Measurements from ENCODE around the gene ZNF385D. TPM values are rescaled to one million over a fixed set of nuclear protein-coding genes. Genes with fewer than 3 reads are reported as not detected.

ZNF385D gene
- total RNA-seq, 1 experiment from 2014 or later, result 9.6 TPM

DNA sequence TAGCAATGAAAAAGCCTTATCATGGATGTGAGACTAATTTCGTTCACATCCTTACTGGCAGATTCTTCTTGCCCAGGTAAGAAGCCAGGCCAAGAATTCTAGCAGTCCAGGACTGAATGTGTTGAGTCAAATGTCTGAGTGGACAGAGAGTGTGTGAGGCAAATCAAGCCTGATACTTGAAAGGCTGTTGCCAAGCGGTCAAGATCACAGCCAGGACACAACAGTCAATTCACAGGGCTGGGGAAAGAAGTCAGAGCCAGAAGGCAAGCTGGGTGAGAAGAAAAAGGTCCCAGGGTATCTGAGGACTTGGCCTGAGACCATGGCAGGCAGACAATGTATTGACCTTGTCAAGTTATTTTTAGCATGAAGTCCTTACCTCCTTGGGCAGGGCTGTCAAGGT is 301.3 kb downstream of the ZNF385D start:
- ChIA-PET POLR2A (no interaction called here), CTCF (no interaction called here)
- DNase-seq (ENCODE audit: low spot score) (no peak), ATAC-seq (no peak)
- Mint-ChIP-seq H3K4me3 (no peak overlapping the region), H3K36me3 (no peaks in the 10 kb centered on the region), H3K27me3 (ENCODE audit: low read depth) (no peaks in the 10 kb centered on the region), H3K27ac (no peak overlapping the region), H3K9me3 (peaks cover 6% of the 10 kb centered on the region), H3K4me1 (peaks cover 5% of the 10 kb centered on the region)
- TF ChIP-seq, protein P1, sequence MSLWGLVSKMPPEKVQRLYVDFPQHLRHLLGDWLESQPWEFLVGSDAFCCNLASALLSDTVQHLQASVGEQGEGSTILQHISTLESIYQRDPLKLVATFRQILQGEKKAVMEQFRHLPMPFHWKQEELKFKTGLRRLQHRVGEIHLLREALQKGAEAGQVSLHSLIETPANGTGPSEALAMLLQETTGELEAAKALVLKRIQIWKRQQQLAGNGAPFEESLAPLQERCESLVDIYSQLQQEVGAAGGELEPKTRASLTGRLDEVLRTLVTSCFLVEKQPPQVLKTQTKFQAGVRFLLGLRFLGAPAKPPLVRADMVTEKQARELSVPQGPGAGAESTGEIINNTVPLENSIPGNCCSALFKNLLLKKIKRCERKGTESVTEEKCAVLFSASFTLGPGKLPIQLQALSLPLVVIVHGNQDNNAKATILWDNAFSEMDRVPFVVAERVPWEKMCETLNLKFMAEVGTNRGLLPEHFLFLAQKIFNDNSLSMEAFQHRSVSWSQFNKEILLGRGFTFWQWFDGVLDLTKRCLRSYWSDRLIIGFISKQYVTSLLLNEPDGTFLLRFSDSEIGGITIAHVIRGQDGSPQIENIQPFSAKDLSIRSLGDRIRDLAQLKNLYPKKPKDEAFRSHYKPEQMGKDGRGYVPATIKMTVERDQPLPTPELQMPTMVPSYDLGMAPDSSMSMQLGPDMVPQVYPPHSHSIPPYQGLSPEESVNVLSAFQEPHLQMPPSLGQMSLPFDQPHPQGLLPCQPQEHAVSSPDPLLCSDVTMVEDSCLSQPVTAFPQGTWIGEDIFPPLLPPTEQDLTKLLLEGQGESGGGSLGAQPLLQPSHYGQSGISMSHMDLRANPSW (CRISPR knock-in tag; conservative IDR thresholded peaks at IDR 0.05; ENCODE audit: low read depth), result no peak
- TF ChIP-seq ZNF232 (CRISPR knock-in tag; IDR thresholded peaks at IDR 0.05), result no peak
- TF ChIP-seq, protein P2, sequence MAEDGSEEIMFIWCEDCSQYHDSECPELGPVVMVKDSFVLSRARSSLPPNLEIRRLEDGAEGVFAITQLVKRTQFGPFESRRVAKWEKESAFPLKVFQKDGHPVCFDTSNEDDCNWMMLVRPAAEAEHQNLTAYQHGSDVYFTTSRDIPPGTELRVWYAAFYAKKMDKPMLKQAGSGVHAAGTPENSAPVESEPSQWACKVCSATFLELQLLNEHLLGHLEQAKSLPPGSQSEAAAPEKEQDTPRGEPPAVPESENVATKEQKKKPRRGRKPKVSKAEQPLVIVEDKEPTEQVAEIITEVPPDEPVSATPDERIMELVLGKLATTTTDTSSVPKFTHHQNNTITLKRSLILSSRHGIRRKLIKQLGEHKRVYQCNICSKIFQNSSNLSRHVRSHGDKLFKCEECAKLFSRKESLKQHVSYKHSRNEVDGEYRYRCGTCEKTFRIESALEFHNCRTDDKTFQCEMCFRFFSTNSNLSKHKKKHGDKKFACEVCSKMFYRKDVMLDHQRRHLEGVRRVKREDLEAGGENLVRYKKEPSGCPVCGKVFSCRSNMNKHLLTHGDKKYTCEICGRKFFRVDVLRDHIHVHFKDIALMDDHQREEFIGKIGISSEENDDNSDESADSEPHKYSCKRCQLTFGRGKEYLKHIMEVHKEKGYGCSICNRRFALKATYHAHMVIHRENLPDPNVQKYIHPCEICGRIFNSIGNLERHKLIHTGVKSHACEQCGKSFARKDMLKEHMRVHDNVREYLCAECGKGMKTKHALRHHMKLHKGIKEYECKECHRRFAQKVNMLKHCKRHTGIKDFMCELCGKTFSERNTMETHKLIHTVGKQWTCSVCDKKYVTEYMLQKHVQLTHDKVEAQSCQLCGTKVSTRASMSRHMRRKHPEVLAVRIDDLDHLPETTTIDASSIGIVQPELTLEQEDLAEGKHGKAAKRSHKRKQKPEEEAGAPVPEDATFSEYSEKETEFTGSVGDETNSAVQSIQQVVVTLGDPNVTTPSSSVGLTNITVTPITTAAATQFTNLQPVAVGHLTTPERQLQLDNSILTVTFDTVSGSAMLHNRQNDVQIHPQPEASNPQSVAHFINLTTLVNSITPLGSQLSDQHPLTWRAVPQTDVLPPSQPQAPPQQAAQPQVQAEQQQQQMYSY (CRISPR knock-in tag; IDR thresholded peaks at IDR 0.05), result no peak
- TF ChIP-seq, protein P3, sequence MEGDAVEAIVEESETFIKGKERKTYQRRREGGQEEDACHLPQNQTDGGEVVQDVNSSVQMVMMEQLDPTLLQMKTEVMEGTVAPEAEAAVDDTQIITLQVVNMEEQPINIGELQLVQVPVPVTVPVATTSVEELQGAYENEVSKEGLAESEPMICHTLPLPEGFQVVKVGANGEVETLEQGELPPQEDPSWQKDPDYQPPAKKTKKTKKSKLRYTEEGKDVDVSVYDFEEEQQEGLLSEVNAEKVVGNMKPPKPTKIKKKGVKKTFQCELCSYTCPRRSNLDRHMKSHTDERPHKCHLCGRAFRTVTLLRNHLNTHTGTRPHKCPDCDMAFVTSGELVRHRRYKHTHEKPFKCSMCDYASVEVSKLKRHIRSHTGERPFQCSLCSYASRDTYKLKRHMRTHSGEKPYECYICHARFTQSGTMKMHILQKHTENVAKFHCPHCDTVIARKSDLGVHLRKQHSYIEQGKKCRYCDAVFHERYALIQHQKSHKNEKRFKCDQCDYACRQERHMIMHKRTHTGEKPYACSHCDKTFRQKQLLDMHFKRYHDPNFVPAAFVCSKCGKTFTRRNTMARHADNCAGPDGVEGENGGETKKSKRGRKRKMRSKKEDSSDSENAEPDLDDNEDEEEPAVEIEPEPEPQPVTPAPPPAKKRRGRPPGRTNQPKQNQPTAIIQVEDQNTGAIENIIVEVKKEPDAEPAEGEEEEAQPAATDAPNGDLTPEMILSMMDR (IDR thresholded peaks at IDR 0.05), result no peak
- no peak for TF ChIP-seq CBFB (CRISPR knock-in tag; IDR thresholded peaks at IDR 0.05; ENCODE audit: low read depth)
- TF ChIP-seq, protein P4, sequence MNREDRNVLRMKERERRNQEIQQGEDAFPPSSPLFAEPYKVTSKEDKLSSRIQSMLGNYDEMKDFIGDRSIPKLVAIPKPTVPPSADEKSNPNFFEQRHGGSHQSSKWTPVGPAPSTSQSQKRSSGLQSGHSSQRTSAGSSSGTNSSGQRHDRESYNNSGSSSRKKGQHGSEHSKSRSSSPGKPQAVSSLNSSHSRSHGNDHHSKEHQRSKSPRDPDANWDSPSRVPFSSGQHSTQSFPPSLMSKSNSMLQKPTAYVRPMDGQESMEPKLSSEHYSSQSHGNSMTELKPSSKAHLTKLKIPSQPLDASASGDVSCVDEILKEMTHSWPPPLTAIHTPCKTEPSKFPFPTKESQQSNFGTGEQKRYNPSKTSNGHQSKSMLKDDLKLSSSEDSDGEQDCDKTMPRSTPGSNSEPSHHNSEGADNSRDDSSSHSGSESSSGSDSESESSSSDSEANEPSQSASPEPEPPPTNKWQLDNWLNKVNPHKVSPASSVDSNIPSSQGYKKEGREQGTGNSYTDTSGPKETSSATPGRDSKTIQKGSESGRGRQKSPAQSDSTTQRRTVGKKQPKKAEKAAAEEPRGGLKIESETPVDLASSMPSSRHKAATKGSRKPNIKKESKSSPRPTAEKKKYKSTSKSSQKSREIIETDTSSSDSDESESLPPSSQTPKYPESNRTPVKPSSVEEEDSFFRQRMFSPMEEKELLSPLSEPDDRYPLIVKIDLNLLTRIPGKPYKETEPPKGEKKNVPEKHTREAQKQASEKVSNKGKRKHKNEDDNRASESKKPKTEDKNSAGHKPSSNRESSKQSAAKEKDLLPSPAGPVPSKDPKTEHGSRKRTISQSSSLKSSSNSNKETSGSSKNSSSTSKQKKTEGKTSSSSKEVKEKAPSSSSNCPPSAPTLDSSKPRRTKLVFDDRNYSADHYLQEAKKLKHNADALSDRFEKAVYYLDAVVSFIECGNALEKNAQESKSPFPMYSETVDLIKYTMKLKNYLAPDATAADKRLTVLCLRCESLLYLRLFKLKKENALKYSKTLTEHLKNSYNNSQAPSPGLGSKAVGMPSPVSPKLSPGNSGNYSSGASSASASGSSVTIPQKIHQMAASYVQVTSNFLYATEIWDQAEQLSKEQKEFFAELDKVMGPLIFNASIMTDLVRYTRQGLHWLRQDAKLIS (CRISPR knock-in tag; IDR thresholded peaks at IDR 0.05; ENCODE audit: borderline replicate concordance), result no peak
- TF ChIP-seq, protein P5, sequence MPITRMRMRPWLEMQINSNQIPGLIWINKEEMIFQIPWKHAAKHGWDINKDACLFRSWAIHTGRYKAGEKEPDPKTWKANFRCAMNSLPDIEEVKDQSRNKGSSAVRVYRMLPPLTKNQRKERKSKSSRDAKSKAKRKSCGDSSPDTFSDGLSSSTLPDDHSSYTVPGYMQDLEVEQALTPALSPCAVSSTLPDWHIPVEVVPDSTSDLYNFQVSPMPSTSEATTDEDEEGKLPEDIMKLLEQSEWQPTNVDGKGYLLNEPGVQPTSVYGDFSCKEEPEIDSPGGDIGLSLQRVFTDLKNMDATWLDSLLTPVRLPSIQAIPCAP (CRISPR knock-in tag; IDR thresholded peaks at IDR 0.05), result no peak
- TF ChIP-seq, protein P6, sequence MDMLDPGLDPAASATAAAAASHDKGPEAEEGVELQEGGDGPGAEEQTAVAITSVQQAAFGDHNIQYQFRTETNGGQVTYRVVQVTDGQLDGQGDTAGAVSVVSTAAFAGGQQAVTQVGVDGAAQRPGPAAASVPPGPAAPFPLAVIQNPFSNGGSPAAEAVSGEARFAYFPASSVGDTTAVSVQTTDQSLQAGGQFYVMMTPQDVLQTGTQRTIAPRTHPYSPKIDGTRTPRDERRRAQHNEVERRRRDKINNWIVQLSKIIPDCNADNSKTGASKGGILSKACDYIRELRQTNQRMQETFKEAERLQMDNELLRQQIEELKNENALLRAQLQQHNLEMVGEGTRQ (CRISPR knock-in tag; IDR thresholded peaks at IDR 0.05), result no peak
- no peak for TF ChIP-seq SP1 (CRISPR knock-in tag; conservative IDR thresholded peaks at IDR 0.05)
- TF ChIP-seq NR3C1 (CRISPR knock-in tag; conservative IDR thresholded peaks at IDR 0.05; ENCODE audit: low read depth), result no peak
- no peak for TF ChIP-seq ZNF263 (CRISPR knock-in tag; IDR thresholded peaks at IDR 0.05; ENCODE audit: low read depth)
- TF ChIP-seq, protein P7, sequence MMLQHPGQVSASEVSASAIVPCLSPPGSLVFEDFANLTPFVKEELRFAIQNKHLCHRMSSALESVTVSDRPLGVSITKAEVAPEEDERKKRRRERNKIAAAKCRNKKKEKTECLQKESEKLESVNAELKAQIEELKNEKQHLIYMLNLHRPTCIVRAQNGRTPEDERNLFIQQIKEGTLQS (CRISPR knock-in tag; conservative IDR thresholded peaks at IDR 0.05), result no peak
- TF ChIP-seq RORB (CRISPR knock-in tag; IDR thresholded peaks at IDR 0.05), result no peak
- TF ChIP-seq, protein P8, sequence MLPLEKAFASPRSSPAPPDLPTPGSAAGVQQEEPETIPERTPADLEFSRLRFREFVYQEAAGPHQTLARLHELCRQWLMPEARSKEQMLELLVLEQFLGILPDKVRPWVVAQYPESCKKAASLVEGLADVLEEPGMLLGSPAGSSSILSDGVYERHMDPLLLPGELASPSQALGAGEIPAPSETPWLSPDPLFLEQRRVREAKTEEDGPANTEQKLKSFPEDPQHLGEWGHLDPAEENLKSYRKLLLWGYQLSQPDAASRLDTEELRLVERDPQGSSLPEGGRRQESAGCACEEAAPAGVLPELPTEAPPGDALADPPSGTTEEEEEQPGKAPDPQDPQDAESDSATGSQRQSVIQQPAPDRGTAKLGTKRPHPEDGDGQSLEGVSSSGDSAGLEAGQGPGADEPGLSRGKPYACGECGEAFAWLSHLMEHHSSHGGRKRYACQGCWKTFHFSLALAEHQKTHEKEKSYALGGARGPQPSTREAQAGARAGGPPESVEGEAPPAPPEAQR (CRISPR knock-in tag; IDR thresholded peaks at IDR 0.05), result no peak
- no peak for TF ChIP-seq ZNF317 (CRISPR knock-in tag; IDR thresholded peaks at IDR 0.05; ENCODE audit: borderline replicate concordance, low read depth)
- TF ChIP-seq TEAD1 (CRISPR knock-in tag; IDR thresholded peaks at IDR 0.05), result no peak
- no peak for TF ChIP-seq ATF1 (CRISPR knock-in tag; IDR thresholded peaks at IDR 0.05)
- no peak for TF ChIP-seq ETV6 (CRISPR knock-in tag; IDR thresholded peaks at IDR 0.05)
- TF ChIP-seq, protein P9, sequence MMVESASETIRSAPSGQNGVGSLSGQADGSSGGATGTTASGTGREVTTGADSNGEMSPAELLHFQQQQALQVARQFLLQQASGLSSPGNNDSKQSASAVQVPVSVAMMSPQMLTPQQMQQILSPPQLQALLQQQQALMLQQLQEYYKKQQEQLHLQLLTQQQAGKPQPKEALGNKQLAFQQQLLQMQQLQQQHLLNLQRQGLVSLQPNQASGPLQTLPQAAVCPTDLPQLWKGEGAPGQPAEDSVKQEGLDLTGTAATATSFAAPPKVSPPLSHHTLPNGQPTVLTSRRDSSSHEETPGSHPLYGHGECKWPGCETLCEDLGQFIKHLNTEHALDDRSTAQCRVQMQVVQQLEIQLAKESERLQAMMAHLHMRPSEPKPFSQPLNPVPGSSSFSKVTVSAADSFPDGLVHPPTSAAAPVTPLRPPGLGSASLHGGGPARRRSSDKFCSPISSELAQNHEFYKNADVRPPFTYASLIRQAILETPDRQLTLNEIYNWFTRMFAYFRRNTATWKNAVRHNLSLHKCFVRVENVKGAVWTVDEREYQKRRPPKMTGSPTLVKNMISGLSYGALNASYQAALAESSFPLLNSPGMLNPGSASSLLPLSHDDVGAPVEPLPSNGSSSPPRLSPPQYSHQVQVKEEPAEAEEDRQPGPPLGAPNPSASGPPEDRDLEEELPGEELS (CRISPR knock-in tag; IDR thresholded peaks at IDR 0.05), result no peak
